Endothelial cell of umbilical vein (primary cell): ENCODE results near the gene RAB2B.

Source experiments
- CTCF ChIP-seq, 2 donors: IDR thresholded peaks; 1 replicate in 1 of 2; 2 replicates in 1 of 2; pipeline ENCODE4 v1.5.1; 2011; ENCODE audit warnings: low read length in 2 of 2, mild to moderate bottlenecking in 2 of 2, moderate library complexity in 2 of 2, control low read depth in 1 of 2, inconsistent platforms in 1 of 2, low read depth in 1 of 2; ENCODE audit not compliant: insufficient read depth in 1 of 2; ENCODE audit errors: extremely low read depth in 1 of 2
- EZH2 ChIP-seq: IDR thresholded peaks from 2 replicates; pipeline ENCODE4 v1.6.1; 2012; ENCODE audit warnings: borderline replicate concordance, low read depth, mild to moderate bottlenecking, moderate library complexity, low read length, inconsistent platforms; ENCODE audit not compliant: severe bottlenecking
- POLR2A ChIP-seq: IDR thresholded peaks from 2 replicates; pipeline ENCODE4 v1.6.1; 2012; ENCODE audit warnings: low read depth, mild to moderate bottlenecking, control low read depth, low read length

DNA sequence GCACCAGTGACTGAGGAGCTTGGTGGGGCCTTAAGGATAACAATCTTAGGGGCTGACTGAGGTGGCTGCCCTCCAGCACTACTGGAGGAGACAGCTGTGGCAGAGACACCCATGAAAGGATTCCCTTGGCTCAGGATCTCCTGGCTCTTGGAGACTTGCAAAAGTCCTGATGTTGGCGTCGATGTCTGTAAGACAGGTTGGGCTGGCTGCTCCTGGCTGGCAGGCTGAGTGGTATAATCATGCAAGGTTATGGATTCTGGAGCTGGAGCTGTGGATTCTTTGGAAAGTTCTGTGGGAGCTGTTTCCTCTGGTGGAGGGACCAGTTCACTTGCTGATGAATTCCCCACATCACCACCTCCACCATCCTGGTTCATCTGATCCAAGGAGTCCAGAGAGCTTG lies 45.6 kb downstream of the RAB2B start:
- no peak for TF ChIP-seq EZH2
- TF ChIP-seq CTCF (IDR thresholded peaks at IDR 0.05; ENCODE audit: extremely low read depth in 1 of 2, insufficient read depth in 1 of 2, low read depth in 1 of 2, low read length in 2 of 2) = no peak
- TF ChIP-seq POLR2A = no peak
